K562 (cell line): ENCODE measurements around the gene TMEM217. TPM values are rescaled to one million over a fixed set of nuclear protein-coding genes. Genes with fewer than 3 reads are reported as not detected.

Experiments used
- ATAC-seq: fragments of 200-7000 bp; cut with Tn5 transposase; 3 replicates; pipeline ENCODE4 v1.9.1; 2020; ENCODE audit warnings: moderate library complexity
- Bru-seq: library from RNA; stranded (reverse); fragments of 400-500 nt; gene quantifications from one replicate; lab custom pipeline; 2021; lab: Mats Ljungman, UMichigan
- BruChase-seq, 2 experiments: library from RNA; stranded (reverse); fragments of 400-500 nt; gene quantifications; one replicate each; lab custom pipeline; 2021; lab: Mats Ljungman, UMichigan
- BruUV-seq: library from RNA; stranded (reverse); fragments of 400-500 nt; replicated peaks from 2 replicates; lab custom pipeline; 2021; lab: Mats Ljungman, UMichigan
- CTCF ChIA-PET: fragments of 300-600 bp; formaldehyde crosslinking; extraction: SDS; loops from one replicate; lab custom pipeline; 2021; ENCODE audit warnings: low intra/inter-chr PET ratio; lab: Yijun Ruan, JAX
- POLR2A ChIA-PET: fragments of 300-600, 350-650 bp; sonication (Branson Sonifier 250); formaldehyde crosslinking; extraction: SDS; loops from one replicate; lab custom pipeline; 2021; ENCODE audit warnings: antibody characterized with exemption, inconsistent platforms; lab: Yijun Ruan, JAX
- DNase-seq, 4 experiments: peaks; one replicate each; pipeline versions ENCODE4 v3.0.0 to v3.0.0-alpha.2; 2011 to 2018; ENCODE audit warnings: low spot score in 3 of 4, mixed read lengths in 3 of 4; ENCODE audit errors: extremely low read depth in 1 of 4
- FAIRE-seq: peaks from 2 replicates; lab custom pipeline; 2011; peaks lifted over from hg19 to GRCh38; lab: Jason Lieb, UNC
- H2AFZ ChIP-seq: 2 replicates; pipeline ENCODE4 v1.6.0; 2011; ENCODE audit warnings: low read depth, low read length, control low read depth, inconsistent platforms
- H3K27ac ChIP-seq: fragments of 200-600 bp; 3 replicates; pipeline ENCODE4 v1.8.0; 2011; ENCODE audit warnings: low read depth, mild to moderate bottlenecking, control low read depth, inconsistent platforms, low read length, moderate library complexity, mixed read lengths; ENCODE audit errors: extremely low read depth
- H3K27me3 ChIP-seq, 2 experiments: fragments of 300-600 bp in 1 of 2; 2 replicates in 1 of 2; 3 replicates in 1 of 2; pipeline versions ENCODE4 v1.6.0 to v1.8.0; 2011; ENCODE audit warnings: inconsistent platforms in 2 of 2, low read length in 2 of 2, mild to moderate bottlenecking in 1 of 2, mixed read lengths in 1 of 2, moderate library complexity in 1 of 2; ENCODE audit not compliant: control insufficient read depth in 2 of 2, insufficient read depth in 2 of 2
- H3K36me3 ChIP-seq: fragments of 300-600 bp; 3 replicates; pipeline ENCODE4 v1.8.0; 2011; ENCODE audit warnings: mild to moderate bottlenecking, low read length, inconsistent platforms; ENCODE audit not compliant: control insufficient read depth, insufficient read depth
- H3K4me1 ChIP-seq, 2 experiments: fragments of 200-600 bp in 1 of 2; replicated peaks in 1 of 2; 2 replicates in 1 of 2; 3 replicates in 1 of 2; pipeline versions ENCODE4 v1.5.1 to v1.8.0; 2011; ENCODE audit warnings: inconsistent platforms in 2 of 2, low read length in 2 of 2, mild to moderate bottlenecking in 1 of 2, mixed read lengths in 1 of 2, moderate library complexity in 1 of 2; ENCODE audit not compliant: control insufficient read depth in 2 of 2, insufficient read depth in 2 of 2
- H3K4me2 ChIP-seq: 2 replicates; pipeline ENCODE4 v1.6.1; 2011; ENCODE audit warnings: low read length, control low read depth, inconsistent platforms, mixed read lengths; ENCODE audit not compliant: insufficient read depth
- H3K4me3 ChIP-seq: fragments of 200-600 bp; sonication (generic), shearing (Covaris generic); 2 replicates; pipeline ENCODE4 v1.5.1; 2016; ENCODE audit warnings: control low read depth, inconsistent platforms
- H3K79me2 ChIP-seq: fragments of 200-600 bp; 3 replicates; pipeline ENCODE4 v1.8.0; 2011; ENCODE audit warnings: low read length, inconsistent platforms; ENCODE audit not compliant: control insufficient read depth, insufficient read depth
- H3K9ac ChIP-seq, 2 experiments: 2 replicates each; pipeline versions ENCODE4 v1.6.0 to v1.6.1; 2011; ENCODE audit warnings: low read depth in 2 of 2, low read length in 2 of 2, control low read depth in 1 of 2, inconsistent platforms in 1 of 2, mild to moderate bottlenecking in 1 of 2, mixed read lengths in 1 of 2; ENCODE audit not compliant: insufficient read depth in 1 of 2
- H3K9me1 ChIP-seq: one replicate; pipeline ENCODE4 v1.6.0; 2011; ENCODE audit warnings: inconsistent platforms, mild to moderate bottlenecking, low read length, moderate library complexity; ENCODE audit not compliant: control insufficient read depth, insufficient read depth
- H3K9me3 ChIP-seq: replicated peaks from 2 replicates; pipeline ENCODE4 v1.5.1; 2011; ENCODE audit warnings: low read depth, low read length, inconsistent platforms; ENCODE audit not compliant: control insufficient read depth, insufficient read depth
- H4K20me1 ChIP-seq: replicated peaks from 2 replicates; pipeline ENCODE4 v1.6.1; 2011; ENCODE audit warnings: low read length, inconsistent platforms, mixed read lengths; ENCODE audit not compliant: control insufficient read depth, insufficient read depth
- ARID1B ChIP-seq: fragments of 450-650 bp; IDR thresholded peaks from 2 replicates; pipeline ENCODE4 v1.6.1; 2016; ENCODE audit warnings: antibody characterized with exemption, mild to moderate bottlenecking, inconsistent platforms
- ARID2 ChIP-seq: fragments of 450-650 bp; IDR thresholded peaks from 2 replicates; pipeline ENCODE4 v1.6.1; 2017; ENCODE audit warnings: antibody characterized with exemption, mild to moderate bottlenecking
- CC2D1A ChIP-seq: fragments of 450-650 bp; IDR thresholded peaks from 2 replicates; pipeline ENCODE4 v1.6.1; 2017; ENCODE audit warnings: mild to moderate bottlenecking
- ELK1 ChIP-seq: sonication (generic); formaldehyde crosslinking; IDR thresholded peaks from 2 replicates; pipeline ENCODE4 v1.8.1; 2022; ENCODE audit warnings: missing genetic modification reagents
- HCFC1 ChIP-seq: IDR thresholded peaks from 2 replicates; pipeline ENCODE4 v1.6.1; 2012; ENCODE audit warnings: low read depth, low read length, improper control_type of control experiment
- MAZ ChIP-seq, 2 experiments: fragments of 450-650 bp in 1 of 2; sonication (generic) in 1 of 2; formaldehyde crosslinking; IDR thresholded peaks in 1 of 2; conservative IDR thresholded peaks in 1 of 2; 2 replicates each; pipeline versions ENCODE4 v1.4.0 to v1.5.0; 2020; ENCODE audit warnings: mild to moderate bottlenecking in 1 of 2, missing genetic modification reagents in 1 of 2
- MXI1 ChIP-seq: IDR thresholded peaks from 2 replicates; pipeline ENCODE4 v1.6.1; 2011; ENCODE audit warnings: low read depth, mild to moderate bottlenecking, improper control_type of control experiment, low read length
- POLR2AphosphoS5 ChIP-seq: IDR thresholded peaks from 2 replicates; pipeline ENCODE4 v1.6.1; 2011; ENCODE audit warnings: mild to moderate bottlenecking, low read depth, low read length, moderate library complexity; ENCODE audit not compliant: control insufficient read depth, insufficient read depth
- RBM17 ChIP-seq: fragments of 200-400 bp; formaldehyde crosslinking; IDR thresholded peaks from 2 replicates; pipeline ENCODE4 v1.6.1; 2017; ENCODE audit warnings: low read depth, mild to moderate bottlenecking, low read length, borderline replicate concordance
- RBM25 ChIP-seq: fragments of 200-400 bp; formaldehyde crosslinking; IDR thresholded peaks from 2 replicates; pipeline ENCODE4 v1.6.1; 2018; ENCODE audit warnings: low read length, low read depth, moderate library complexity; ENCODE audit not compliant: severe bottlenecking
- RBM34 ChIP-seq: fragments of 200-400 bp; formaldehyde crosslinking; IDR thresholded peaks from 2 replicates; pipeline ENCODE4 v1.6.1; 2018; ENCODE audit warnings: low read length, borderline replicate concordance; ENCODE audit not compliant: insufficient read depth
- SETDB1 ChIP-seq: IDR thresholded peaks from one replicate; pipeline ENCODE4 v1.6.1; 2012; ENCODE audit warnings: low read length, control low read depth, inconsistent platforms
- SMARCA5 ChIP-seq: fragments of 450-650 bp; IDR thresholded peaks from 2 replicates; pipeline ENCODE4 v1.6.1; 2016
- XRCC5 ChIP-seq: fragments of 200-400 bp; formaldehyde crosslinking; IDR thresholded peaks from 2 replicates; pipeline ENCODE4 v1.6.1; 2017; ENCODE audit warnings: low read depth, mild to moderate bottlenecking, low read length
- WGBS: fragments of 100-300 bp; shearing (Covaris generic); methylation state at CpG from one replicate; pipeline ENCODE4 v1.1.6; 2016; ENCODE audit warnings: low coverage, mixed read lengths; ENCODE audit not compliant: insufficient coverage; ENCODE audit errors: missing lambda C conversion rate; 5-methylcytosine and 5-hydroxymethylcytosine counted together
- in situ Hi-C: fragments of 300-500 bp; cut with MboI; formaldehyde crosslinking; loops from 4 replicates; pipeline ENCODE4 v1.15.0; 2018; ENCODE audit warnings: inconsistent platforms, mixed read lengths
- intact Hi-C: fragments of 100-400 bp; cut with micrococcal nuclease; formaldehyde crosslinking; loops from 2 replicates; pipeline ENCODE4 v1.14.2; 2022
- long read RNA-seq, 3 experiments: library from polyadenylated mRNA in 2 of 3; library from RNA in 1 of 3; unstranded in 2 of 3; stranded (forward) in 1 of 3; transcript quantifications; one replicate each; pipeline ENCODE4 v2.0.0, GENCODE V29; 2019 to 2022
- polyA minus RNA-seq, 3 experiments: library from RNA; depleted of rRNA, polyadenylated mRNA; stranded (reverse); fragments of >200 nt; gene quantifications; 2 replicates each; pipeline ENCODE4 v1.2.3, GENCODE V29; 2011
- polyA plus RNA-seq, 8 experiments: library from polyadenylated mRNA; depleted of rRNA in 4 of 8; stranded (reverse) in 5 of 8; unstranded in 3 of 8; fragments of >200 nt; fragmentation: Nextera tagmentation in 2 of 8; fragmentation: Illumina TruSeq in 1 of 8; extraction: Ambion mirVana in 2 of 8; extraction: Trizol in 1 of 8; gene quantifications; 2 replicates each; pipeline versions ENCODE4 v1.2.1 to v1.2.3, GENCODE V29; 2011 to 2014; ENCODE audit warnings: inconsistent platforms in 1 of 8, missing spikeins in 1 of 8
- total RNA-seq, 7 experiments: library from RNA; depleted of rRNA in 6 of 7; stranded (reverse); fragments of >200 nt in 6 of 7; fragmentation: Illumina TruSeq in 2 of 7; extraction: Trizol in 2 of 7; gene quantifications; 2 replicates each; pipeline versions ENCODE4 v1.2.1 to v1.2.3, GENCODE V29; 2011 to 2021; ENCODE audit warnings: low replicate concordance in 1 of 7

Gene TMEM217
- 9.2 and 9.3 TPM in 2 replicates for total RNA-seq (2011; cell fraction: chromatin; rRNA removed; ENCODE audit: low replicate concordance)
- total RNA-seq (2011; cell fraction: nucleolus; rRNA removed) = 6.8 and 8.0 TPM in 2 replicates
- total RNA-seq (2011; cell fraction: nucleoplasm; rRNA removed) = 6.2 and 9.8 TPM in 2 replicates
- 1.3 and 1.5 TPM in 2 replicates for total RNA-seq (2014; rRNA removed)
- 1.6 and 2.4 TPM in 2 replicates for total RNA-seq (2014; rRNA removed; fragmentation: Illumina TruSeq; extraction: Trizol)
- 3.3 and 4.0 TPM in 2 replicates for total RNA-seq (2015; rRNA removed; fragmentation: Illumina TruSeq; extraction: Trizol)
- 1.9 and 2.0 TPM in 2 replicates for total RNA-seq (2021)
- 5.0 and 8.0 TPM in 2 replicates for polyA plus RNA-seq (2011; rRNA removed)
- polyA plus RNA-seq (2011; cell fraction: cytosol; rRNA removed) = 3.3 and 5.8 TPM in 2 replicates
- 3.6 and 5.0 TPM in 2 replicates for polyA plus RNA-seq (2011; cell fraction: nucleus; rRNA removed)
- 3.2 and 3.5 TPM in 2 replicates for polyA plus RNA-seq (2012)
- 1.9 and 2.3 TPM in 2 replicates for polyA plus RNA-seq (2014; fragmentation: Illumina TruSeq; extraction: Trizol)
- polyA plus RNA-seq (2014; fragmentation: Nextera tagmentation; extraction: Ambion mirVana) = 1 to 10 TPM; 1.8 to 1.9 TPM
- 2.8 and 3.5 TPM in 2 replicates for polyA plus RNA-seq (2014; rRNA removed)
- 3.4 and 4.8 TPM in 2 replicates for polyA minus RNA-seq (2011; rRNA and poly(A)+ RNA removed)
- 1.5 and 3.3 TPM in 2 replicates for polyA minus RNA-seq (2011; cell fraction: cytosol; rRNA and poly(A)+ RNA removed)
- 2.0 and 2.4 TPM in 2 replicates for polyA minus RNA-seq (2011; cell fraction: nucleus; rRNA and poly(A)+ RNA removed)
- percentile 52 among the genes with signal in this experiment for Bru-seq, nascent RNA
- percentile 55 among the genes with signal in this experiment for BruChase-seq, experiment 1, labeled RNA remaining after a 2-hour chase
- BruChase-seq, experiment 2, labeled RNA remaining after a 6-hour chase = percentile 49 among the genes with signal in this experiment
- long read RNA-seq, experiment 1, partial matches to known transcripts = 1 of 2 reads
- long read RNA-seq, experiment 1, other reads (novel, unspliced or antisense) = 1 of 2 reads
- long read RNA-seq, experiment 2, partial matches to known transcripts = 0 of 1 reads
- long read RNA-seq, experiment 2, other reads (novel, unspliced or antisense) = 0 of 1 reads
- long read RNA-seq, experiment 3 = 0 reads

DNA sequence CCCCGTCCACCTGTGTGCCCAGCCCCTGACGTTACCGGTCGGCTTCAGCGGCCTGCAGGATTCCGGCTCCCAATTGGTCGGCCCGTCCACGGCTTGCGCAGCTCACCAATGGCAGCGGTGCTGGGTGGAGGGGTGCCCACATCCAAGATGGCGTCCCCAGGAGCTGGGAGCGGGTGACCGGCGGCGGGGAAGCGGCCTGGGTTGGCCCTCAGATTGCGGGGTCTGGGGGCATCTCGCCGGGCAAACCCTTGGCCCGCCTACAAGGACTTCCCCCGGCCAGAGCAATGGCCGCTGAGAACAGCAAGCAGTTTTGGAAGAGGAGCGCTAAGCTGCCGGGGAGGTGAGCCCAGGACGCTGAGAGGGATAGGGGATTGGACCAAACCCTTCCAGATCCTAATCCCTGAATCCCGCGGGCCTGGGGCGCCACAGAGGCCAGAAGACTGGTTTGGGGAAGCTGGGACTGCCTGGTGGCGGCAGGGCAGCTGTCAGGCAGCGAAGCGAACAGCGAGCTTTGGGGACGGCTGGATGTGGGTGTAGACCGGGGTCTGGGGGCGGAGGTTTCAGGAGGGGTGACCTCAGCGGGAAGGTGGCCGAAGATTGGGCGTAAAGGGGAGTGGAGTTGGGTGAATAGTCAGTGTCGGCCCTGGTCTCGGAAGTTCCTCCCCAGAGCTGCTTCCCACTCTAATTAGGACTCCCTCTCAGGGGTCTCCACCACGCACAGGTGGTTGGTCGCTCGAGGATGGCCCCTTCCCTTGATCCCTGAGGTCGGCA is at the start of gene TMEM217, which contains the start of gene TBC1D22B:
TMEM217 (minus strand) TSS at position 511 of the 771 bp plus-strand sequence. CDS start 39,114 bp downstream, outside the sequence.
TBC1D22B (plus strand) TSS at position 139 of the 771 bp plus-strand sequence; CDS start at position 285, 146 bp downstream.
- H3K9me1 ChIP-seq = no peaks in the 10 kb centered on the region
- H3K4me2 ChIP-seq = peak within 1 kb of the TSS; percentile 97
- H3K27ac ChIP-seq = peak within 1 kb of the TSS; percentile 94
- ATAC-seq (peak; percentile 98), FAIRE-seq (peak; percentile 94), DNase-seq (peak; percentile 97 to 100 (median 98))
- peak within 1 kb of the TSS; percentile 92 for H2AFZ ChIP-seq
- BruUV-seq = no TSS peak
- intact Hi-C loops = loop anchor here (2.0 to 5.0 kb wide), 3 partner anchors 35 to 86 kb away; partner anchors contain the start of gene PIM1
- 0 out of 2 replicates have a peak, but pooled peaks cover 4% of the 10 kb centered on the region for H4K20me1 ChIP-seq
- H3K27me3 ChIP-seq = no peaks in the 10 kb centered on the region
- peak within 1 kb of the TSS; percentile 94 to 97 for H3K9ac ChIP-seq
- no peaks in the 10 kb centered on the region for H3K9me3 ChIP-seq
- under 1% methylated on average over 45 of the region's 45 CpGs for WGBS
- in situ Hi-C loops = no loop called here
- H3K4me3 ChIP-seq = peak within 1 kb of the TSS; percentile 91
- POLR2A ChIA-PET = interaction anchor here (0.6 to 5.0 kb wide), 26 partner anchors 10 to 1076 kb away, joined by 3 to 59 read pairs (median 4); no protein-coding TSS in a partner anchor
- H3K79me2 ChIP-seq = peaks cover 49% of the 10 kb centered on the region
- peaks cover 7 to 14% of the 10 kb centered on the region in 2 experiments; a peak in 4 of 5 replicates for H3K4me1 ChIP-seq
- peaks cover 14% of the 10 kb centered on the region; the same call in 1 of the 3 replicates for H3K36me3 ChIP-seq
- CTCF ChIA-PET = interaction anchor here (0.9 kb wide), 1 partner anchor 86 kb away, joined by 3 read pairs; no protein-coding TSS in a partner anchor
- peak; percentile 94 for TF ChIP-seq XRCC5
- no peak for TF ChIP-seq RBM17
- peak; percentile 94 for TF ChIP-seq HCFC1
- peak; percentile 97 for TF ChIP-seq RBM25
- peak; percentile 23; the same call in 1 of the 2 replicates for TF ChIP-seq SMARCA5
- TF ChIP-seq SETDB1 = no peak
- no peak; the same call in none of the 2 replicates for TF ChIP-seq ARID1B
- peak; percentile 68 to 81 for TF ChIP-seq MAZ (CRISPR knock-in tag; conservative IDR thresholded peaks at IDR 0.05 in 1 of 2, IDR thresholded peaks at IDR 0.05 in 1 of 2)
- TF ChIP-seq ELK1 (CRISPR knock-in tag) = no peak
- peak; percentile 78 for TF ChIP-seq POLR2AphosphoS5
- no peak for TF ChIP-seq MXI1
- peak; percentile 43; the same call in 1 of the 2 replicates for TF ChIP-seq CC2D1A
- TF ChIP-seq ARID2 = no peak
- no peak for TF ChIP-seq RBM34
